Pancreas (tissue), 10 donors: ENCODE results near the gene ADAM19. TPM values are rescaled to one million over a fixed set of nuclear protein-coding genes. Genes with fewer than 3 reads are reported as not detected.
A peak's percentile ranks its signal among the peaks of the same experiment; 100 is the strongest.

Experiments used
- ATAC-seq, 4 donors: fragments of 200-7000 bp; cut with Tn5 transposase; one replicate each; pipeline versions ENCODE4 v1.8.0 to v1.9.1; 2020; ENCODE audit warnings: mild to moderate bottlenecking in 4 of 4, moderate library complexity in 4 of 4
- DNase-seq, 6 donors: peaks; one replicate each; pipeline ENCODE4 v3.0.0-alpha.2; 2020
- FAIRE-seq: peaks from 2 replicates; lab custom pipeline; 2012; peaks lifted over from hg19 to GRCh38; lab: Jason Lieb, UNC
- H3K27ac ChIP-seq, 4 donors: fragments of 200-600 bp; sonication (generic); 1 replicate in 3 of 4; 2 replicates in 1 of 4; pipeline versions ENCODE4 v1.5.0 to v1.8.0; 2020
- H3K27me3 ChIP-seq, 4 donors: fragments of 200-600 bp; one replicate each; pipeline ENCODE4 v1.8.0; 2021
- H3K36me3 ChIP-seq, 3 donors: fragments of 200-600 bp; sonication (generic) in 1 of 3; one replicate each; pipeline versions ENCODE4 v1.5.0 to v1.8.0; 2020 to 2021
- H3K4me1 ChIP-seq, 3 donors: fragments of 200-600 bp; one replicate each; pipeline ENCODE4 v1.8.0; 2021
- H3K4me3 ChIP-seq, 4 donors: fragments of 200-600 bp; sonication (generic) in 2 of 4; one replicate each; pipeline versions ENCODE4 v1.5.0 to v1.8.0; 2020 to 2021
- H3K9me3 ChIP-seq, 4 donors: fragments of 200-600 bp; one replicate each; pipeline ENCODE4 v1.8.0; 2021
- CTCF ChIP-seq, 4 donors: fragments of 200-600 bp; sonication (generic) in 3 of 4; IDR thresholded peaks; one replicate each; pipeline versions ENCODE4 v1.5.0 to v1.8.0; 2021; ENCODE audit warnings: antibody characterized with exemption in 4 of 4
- WGBS, 2 donors: extraction: QIAGEN DNeasy Blood & Tissue Kit; methylation state at CpG; one replicate each; pipeline ENCODE4 v1.1.7; 2013; 5-methylcytosine and 5-hydroxymethylcytosine counted together
- intact Hi-C, 3 donors: fragments of 100-400 bp; cut with DNase I; formaldehyde crosslinking; loops; one replicate each; pipeline versions ENCODE4 v1.11.1 to v1.14.2; 2022
- polyA plus RNA-seq, 2 donors: library from polyadenylated mRNA; stranded (reverse); fragments of 200-250 nt; gene quantifications; one replicate each; pipeline ENCODE4 v1.2.3, GENCODE V29; 2013
- total RNA-seq, 6 donors: library from RNA; stranded (reverse); fragmentation: NEBNext Ultra II Directional in 4 of 6; extraction: Animal tissue kit (Norgen Biotek cat#: 25700) in 4 of 6; gene quantifications; one replicate each; pipeline versions ENCODE4 v1.2.1 to v1.2.4, GENCODE V29; 2021 to 2023
- donor health status: healthy with polysubstance abuse.
- donor health status: DM: no; HTN: no; CAD: no; lungs with moderate emphysema.
- donor health status: DM: no; HTN: no; CAD: no.
- donor health status: control.
- donor health status: control.
- donor health status: Bipolar disorder and iron deficiency.
- donor health status: DM: yes; HTN: yes; CAD: no.
- donor health status: DM: no; HTN: no; CAD: no.
- donor health status: DM: no; HTN: no; CAD: no.
- donor health status: DM: yes; HTN: yes; CAD: no.

ADAM19 gene
- total and polyA plus RNA-seq, 8 donors = 0.38 to 3.0 (median 0.69) TPM

GRCh38 chr5:157520911-157521703 lies 54.5 kb downstream of the ADAM19 start:
- FAIRE-seq (no peak), DNase-seq (no peak), ATAC-seq (peak in 1 of 4 donors; percentile 41)
- Histone ChIP-seq H3K27ac (no peak overlapping the region), H3K4me3 (no peak overlapping the region), H3K36me3 (no peaks in the 10 kb centered on the region), H3K4me1 (no peaks in the 10 kb centered on the region), H3K27me3 (no peaks in the 10 kb centered on the region), H3K9me3 (no peaks in the 10 kb centered on the region)
- no peak for TF ChIP-seq CTCF (IDR thresholded peaks at IDR 0.05)
- 77% methylated on average over 9 of the region's 9 CpGs for WGBS, 2 donors
- intact Hi-C loops = no loop called here

- Histone ChIP-seq H3K4me1 (no peaks in the 10 kb centered on the region), H3K27me3 (no peaks in the 10 kb centered on the region), H3K36me3 (no peaks in the 10 kb centered on the region), H3K9me3 (no peaks in the 10 kb centered on the region), H3K4me3 (no peak overlapping the region), H3K27ac (no peak overlapping the region)
- FAIRE-seq (no peak), ATAC-seq (no peak), DNase-seq (no peak)
- intact Hi-C loops = no loop called here
- no peak for TF ChIP-seq CTCF (IDR thresholded peaks at IDR 0.05)
- WGBS, 2 donors = 87 to 94% methylated on average over 9 of the region's 9 CpGs
Observed at GRCh38 chr5:157519579-157520253, 55.9 kb downstream of the ADAM19 start.

- no peak overlapping the region for H3K4me3 ChIP-seq
- H3K27ac ChIP-seq = no peak overlapping the region
- no peaks in the 10 kb centered on the region for H3K36me3 ChIP-seq
- no peaks in the 10 kb centered on the region for H3K4me1 ChIP-seq
- FAIRE-seq = no peak
- H3K9me3 ChIP-seq = no peaks in the 10 kb centered on the region
- TF ChIP-seq CTCF (IDR thresholded peaks at IDR 0.05) = no peak
- no peak for ATAC-seq
- WGBS, 2 donors = 94 to 99% methylated on average over 6 of the region's 6 CpGs
- intact Hi-C loops = no loop called here
- no peak for DNase-seq
- H3K27me3 ChIP-seq = no peaks in the 10 kb centered on the region
Observed at GRCh38 chr5:157518963-157519362, 56.6 kb downstream of the ADAM19 start.

GRCh38 chr5:157516626-157517325 lies 58.8 kb downstream of the ADAM19 start:
- no peak for FAIRE-seq
- no peak for TF ChIP-seq CTCF (IDR thresholded peaks at IDR 0.05)
- peak; percentile 11 to 39 (median 23) for ATAC-seq
- Histone ChIP-seq H3K4me1 (no peaks in the 10 kb centered on the region), H3K27ac (peak overlapping the region in 1 of 4 donors; percentile 22), H3K27me3 (no peaks in the 10 kb centered on the region), H3K36me3 (no peaks in the 10 kb centered on the region), H3K4me3 (no peak overlapping the region), H3K9me3 (no peaks in the 10 kb centered on the region)
- no peak for DNase-seq
- intact Hi-C loops = no loop called here
- 26 to 38% methylated on average over 5 of the region's 5 CpGs for WGBS, 2 donors
